Inflammatory macrophage treated with lipopolysaccharide for 1 hour (primary cell): ENCODE data around the gene MEF2D.

Experiments used
- DNase-seq, 2 donors: peaks; one replicate each; pipeline ENCODE4 v3.0.0-alpha.2; 2020 to 2022

Gene MEF2D

GRCh38 chr1:156439777-156440183 lies 60.8 kb downstream of the MEF2D start:
- DNase-seq: no peak

DNA sequence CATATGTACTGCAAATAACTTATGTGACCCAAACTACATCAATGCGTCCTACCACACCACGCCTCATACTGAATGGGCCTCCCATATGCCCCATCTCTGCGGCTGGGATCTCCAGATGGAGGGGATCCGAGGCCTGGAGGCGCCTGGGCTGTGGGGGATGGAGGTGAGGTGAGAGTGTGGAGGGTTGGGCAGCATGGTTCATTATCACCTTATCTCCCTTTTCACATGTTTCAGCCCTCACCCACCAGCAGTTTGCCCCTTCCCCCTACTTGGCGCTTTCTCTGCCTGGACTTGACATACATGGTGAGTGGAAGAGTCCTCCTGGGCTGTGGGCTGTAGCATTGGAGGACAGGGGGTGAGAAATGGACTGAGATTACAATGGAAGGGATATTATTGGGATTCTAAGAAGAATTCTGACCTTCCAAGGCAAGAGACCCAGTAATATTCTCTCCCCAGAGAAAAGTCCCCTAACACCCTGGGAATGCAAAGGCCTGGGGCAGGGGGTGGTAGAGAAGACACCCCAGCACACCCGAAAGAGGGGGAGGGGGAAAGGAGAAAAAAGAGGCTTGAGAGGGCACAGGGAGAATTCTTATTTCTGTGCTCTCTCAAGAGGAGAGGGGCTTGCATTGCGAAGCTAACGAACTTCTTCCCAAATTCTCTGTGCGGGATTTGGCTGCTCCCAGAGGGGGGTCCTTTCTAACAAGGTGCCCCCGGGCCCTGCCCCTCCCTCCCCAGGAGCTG lies 61.4 kb downstream of the MEF2D start:
- no peak for DNase-seq

- no peak for DNase-seq
Observed at GRCh38 chr1:156438278-156438987, 62.1 kb downstream of the MEF2D start.

- DNase-seq: no peak
Observed at GRCh38 chr1:156437037-156437867, 63.3 kb downstream of the MEF2D start.

DNA sequence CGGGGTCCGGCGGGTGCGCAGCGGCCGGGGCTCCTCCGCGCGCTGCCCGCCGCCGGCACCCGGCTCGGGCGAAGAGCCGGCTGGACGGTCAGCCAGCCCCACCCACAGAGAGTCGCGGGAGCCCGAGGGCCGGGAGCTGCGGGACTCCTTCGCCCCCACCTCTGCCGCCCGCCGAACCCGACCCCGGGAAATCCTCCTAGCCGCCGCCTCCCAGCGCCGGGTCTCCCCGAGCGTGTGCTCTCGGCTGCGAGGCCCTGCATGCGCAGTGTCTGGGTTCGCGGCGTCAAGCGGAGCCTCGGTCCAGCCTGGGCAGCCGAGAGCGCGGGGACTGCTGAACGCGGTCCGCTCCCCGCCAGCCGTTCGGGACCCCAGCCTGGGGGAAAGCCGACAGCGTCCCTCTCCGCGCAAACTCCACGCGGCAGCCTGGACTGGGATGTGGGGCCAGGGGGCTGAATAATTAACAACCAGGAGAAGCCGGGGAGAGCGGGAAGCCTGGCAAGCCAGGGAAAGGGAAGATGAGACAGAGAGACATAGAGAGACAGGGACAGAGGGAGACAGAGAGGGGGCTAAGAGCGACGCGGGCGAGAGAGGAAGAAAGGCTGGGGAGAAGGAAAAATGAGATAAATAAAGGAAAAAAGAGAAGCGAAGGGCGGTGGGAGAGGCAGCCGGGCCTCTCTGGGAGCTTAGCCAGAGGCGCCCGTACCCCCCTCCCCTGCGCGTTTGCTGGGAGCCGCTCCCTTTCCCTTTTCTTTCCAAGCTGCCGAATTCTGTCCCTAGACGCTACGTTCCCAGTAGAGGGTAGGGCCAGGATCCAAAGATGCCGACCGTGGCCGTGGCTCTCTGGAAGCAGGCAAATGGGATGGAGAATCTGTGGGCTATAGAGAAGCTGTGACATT lies 64.2 kb downstream of the MEF2D start:
- DNase-seq: no peak

DNA sequence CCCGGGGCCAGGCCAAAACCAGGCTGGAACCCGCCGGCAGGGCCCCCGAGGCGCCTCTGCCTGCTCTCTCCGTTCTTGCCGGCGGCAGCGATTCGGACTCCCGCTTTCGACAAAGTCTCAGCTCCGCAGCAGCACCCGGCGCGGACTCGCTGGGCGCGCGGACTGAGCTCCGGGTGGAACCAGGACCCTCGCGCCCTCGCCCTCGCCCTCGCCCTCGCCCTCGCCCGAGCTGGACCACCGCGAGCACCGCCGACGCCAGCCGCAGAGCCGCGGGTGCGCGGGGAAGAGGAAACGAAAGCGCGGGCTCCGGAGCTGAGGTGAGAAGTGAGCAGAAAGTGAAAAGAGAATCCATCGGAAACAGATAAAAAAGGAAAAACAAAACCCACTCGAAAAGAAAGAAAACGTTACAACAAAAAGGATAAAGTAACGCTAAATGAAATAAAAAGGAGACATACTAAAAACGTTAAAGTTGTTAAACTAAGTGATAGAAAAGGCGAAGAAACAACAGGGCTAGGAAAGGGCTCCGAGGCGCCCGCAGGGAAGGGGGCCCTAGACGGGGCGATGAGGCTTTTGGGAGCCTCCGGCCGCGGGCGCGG lies 64.9 kb downstream of the MEF2D start:
- peak in 1 of 2 donors; percentile 37 for DNase-seq

DNA sequence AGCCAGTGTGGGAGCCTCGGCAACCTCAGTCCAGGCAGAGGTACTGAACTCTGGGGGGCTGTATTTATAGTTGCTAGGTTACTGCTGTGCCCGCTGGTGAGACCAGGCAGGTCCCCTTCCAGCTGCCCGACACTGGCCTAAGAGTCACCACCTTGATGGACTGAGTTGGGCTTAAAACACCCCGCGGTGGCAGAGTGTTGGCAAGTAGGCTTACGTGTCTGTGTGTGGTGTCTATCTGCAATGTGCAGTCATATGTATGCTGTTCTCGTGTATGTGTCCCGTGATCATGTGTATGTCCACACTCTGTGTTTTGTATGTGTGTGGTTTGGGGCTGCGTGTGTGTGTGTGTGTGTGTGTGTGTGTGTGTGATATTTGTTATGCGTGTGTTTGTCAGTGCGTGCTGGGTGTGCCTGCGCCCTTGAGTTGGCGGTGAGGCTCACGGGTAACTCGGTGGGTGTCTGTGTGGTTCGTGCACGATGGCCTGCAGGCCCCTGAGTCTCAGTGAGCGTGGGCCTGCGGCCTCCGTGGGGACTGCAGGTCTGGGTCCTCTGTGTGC lies 65.5 kb downstream of the MEF2D start:
- no peak for DNase-seq

GRCh38 chr1:156433602-156434001 lies 67.0 kb downstream of the MEF2D start:
- DNase-seq: no peak

- no peak for DNase-seq
Observed at GRCh38 chr1:156433032-156433431, 67.5 kb downstream of the MEF2D start.

DNA sequence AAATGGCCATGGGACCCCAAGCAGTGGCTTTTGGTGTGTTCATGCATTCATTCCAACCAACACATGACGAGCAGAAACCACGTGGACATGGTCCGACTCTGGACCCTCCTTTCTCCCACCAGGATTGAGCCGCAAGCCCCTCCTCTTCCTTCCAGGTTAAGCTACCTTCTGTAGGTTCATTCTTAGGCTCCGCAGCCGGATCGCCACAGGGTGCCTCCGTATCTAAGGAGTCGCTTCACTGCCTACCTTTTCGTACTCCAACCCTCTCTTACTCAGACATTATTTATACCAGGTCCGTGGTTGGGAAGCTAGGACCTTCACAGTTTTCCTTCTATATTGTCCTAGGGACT lies 67.9 kb downstream of the MEF2D start:
- DNase-seq: no peak

GRCh38 chr1:156431769-156432668 lies 68.6 kb downstream of the MEF2D start:
- DNase-seq: no peak

GRCh38 chr1:156431366-156431765 lies 69.2 kb downstream of the MEF2D start:
- DNase-seq: no peak

DNA sequence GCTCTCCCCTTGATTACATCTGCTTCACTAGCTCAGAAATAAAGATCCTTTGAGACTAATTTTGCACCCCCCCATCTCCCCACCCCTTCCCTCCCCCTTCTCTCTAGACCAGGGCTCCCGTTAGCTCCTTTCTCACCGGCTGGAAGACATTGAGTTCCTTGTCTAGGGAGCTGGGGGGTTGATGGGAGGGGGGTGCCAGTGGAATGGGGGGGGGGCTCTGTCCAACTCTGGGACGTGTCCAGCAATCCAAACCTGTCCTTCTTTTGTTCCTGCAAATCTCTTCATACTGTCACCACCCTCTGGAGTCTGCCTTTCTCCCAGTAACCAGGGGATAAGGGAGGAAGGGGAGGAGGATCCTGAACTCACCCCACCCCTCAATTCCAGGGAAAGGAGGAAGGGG lies 69.7 kb downstream of the MEF2D start:
- DNase-seq: no peak

- DNase-seq: no peak
Observed at GRCh38 chr1:156430303-156430702, 70.3 kb downstream of the MEF2D start.

- DNase-seq: no peak
Observed at GRCh38 chr1:156429313-156430060, 71.1 kb downstream of the MEF2D start.

GRCh38 chr1:156428746-156429288 lies 71.8 kb downstream of the MEF2D start:
- DNase-seq: no peak

GRCh38 chr1:156427957-156428356 lies 72.6 kb downstream of the MEF2D start:
- DNase-seq: no peak

GRCh38 chr1:156425943-156426342 lies 74.6 kb downstream of the MEF2D start:
- DNase-seq: no peak

- DNase-seq: no peak
Observed at GRCh38 chr1:156424806-156425432, 75.7 kb downstream of the MEF2D start.
